SKM-1 treated with dmso at 0.1 percent for 144 hours (cell line): ENCODE measurements around the gene COPZ2.
"Not testable (repeated sequence)": the region's sequence is repeated elsewhere in the genome, so short reads cannot be mapped to it uniquely, and the experiment has no call there.

Experiments
- DNase-seq: peaks from one replicate; lab custom pipeline; 2025; ENCODE audit not compliant: unreplicated experiment; lab: John Stamatoyannopoulos, UW

COPZ2 gene

GRCh38 chr17:48056246-48056745 is 18.7 kb upstream of the COPZ2 start:
- no peak for DNase-seq

- no peak for DNase-seq
Observed at GRCh38 chr17:48055531-48056245, 18.1 kb upstream of the COPZ2 start.

- DNase-seq = no peak
Observed at GRCh38 chr17:48054238-48055185, 16.9 kb upstream of the COPZ2 start.

- no peak for DNase-seq
Observed at GRCh38 chr17:48053758-48054237, 16.2 kb upstream of the COPZ2 start.

- DNase-seq = no peak
Observed at GRCh38 chr17:48052956-48053757, 15.6 kb upstream of the COPZ2 start.

GRCh38 chr17:48051706-48052486 is 14.3 kb upstream of the COPZ2 start:
- no peak for DNase-seq

- DNase-seq = no peak
Observed at GRCh38 chr17:48051283-48051682, 13.7 kb upstream of the COPZ2 start.

GRCh38 chr17:48048384-48049126 is 11.0 kb upstream of the COPZ2 start:
- peak; percentile 82 for DNase-seq

GRCh38 chr17:48047741-48048383 is 10.3 kb upstream of the COPZ2 start, which contains the start of gene NFE2L1:
TSS of gene NFE2L1 (plus strand) at chr17:48048359. CDS start at chr17:48051119, 2,760 bp downstream.
- peak; percentile 99 for DNase-seq

GRCh38 chr17:48047113-48047740 is 9.6 kb upstream of the COPZ2 start:
- DNase-seq = no peak

- DNase-seq = no peak
Observed at GRCh38 chr17:48046296-48046695, 8.7 kb upstream of the COPZ2 start.

- no peak for DNase-seq
Observed at GRCh38 chr17:48045316-48046001, 7.9 kb upstream of the COPZ2 start.

GRCh38 chr17:48044851-48045250 is 7.3 kb upstream of the COPZ2 start:
- no peak for DNase-seq

- DNase-seq = no peak
Observed at GRCh38 chr17:48043176-48043575, 5.6 kb upstream of the COPZ2 start.

GRCh38 chr17:48038687-48039086 is 1.1 kb upstream of the COPZ2 start:
- DNase-seq = no peak

GRCh38 chr17:48037838-48038323 is 284 bp upstream of the COPZ2 start:
- no peak for DNase-seq

GRCh38 chr17:48036693-48037035 is 933 bp downstream of the COPZ2 start:
- DNase-seq = no peak

- DNase-seq = not testable (repeated sequence)
Observed at GRCh38 chr17:48034734-48035133, 2.9 kb downstream of the COPZ2 start.
